Esophagus (tissue), 2 donors: ENCODE results near the gene PIK3R6. TPM values are rescaled to one million over a fixed set of nuclear protein-coding genes. Genes with fewer than 3 reads are reported as not detected.

Experiments used
- H3K27ac ChIP-seq, 2 donors: one replicate each; pipeline ENCODE4 v1.5.1; 2013; ENCODE audit warnings: low read depth in 2 of 2, mild to moderate bottlenecking in 2 of 2, inconsistent platforms in 1 of 2, low read length in 1 of 2, moderate library complexity in 1 of 2
- H3K27me3 ChIP-seq, 2 donors: one replicate each; pipeline ENCODE4 v1.6.1; 2013; ENCODE audit warnings: low read length in 2 of 2, control low read depth in 1 of 2, mild to moderate bottlenecking in 1 of 2; ENCODE audit not compliant: insufficient read depth in 2 of 2, control insufficient read depth in 1 of 2
- H3K36me3 ChIP-seq, 2 donors: one replicate each; pipeline ENCODE4 v1.6.1; 2013; ENCODE audit warnings: low read length in 1 of 2; ENCODE audit not compliant: control insufficient read depth in 2 of 2, insufficient read depth in 2 of 2
- H3K4me1 ChIP-seq, 2 donors: one replicate each; pipeline ENCODE4 v1.6.1; 2013; ENCODE audit warnings: low read length in 1 of 2; ENCODE audit not compliant: control insufficient read depth in 2 of 2, insufficient read depth in 2 of 2
- H3K4me3 ChIP-seq, 2 donors: one replicate each; pipeline ENCODE4 v1.5.1; 2013; ENCODE audit warnings: low read length in 2 of 2, mild to moderate bottlenecking in 2 of 2, low read depth in 1 of 2, moderate library complexity in 1 of 2
- H3K9me3 ChIP-seq, 2 donors: one replicate each; pipeline ENCODE4 v1.6.1; 2013; ENCODE audit warnings: mild to moderate bottlenecking in 2 of 2, low read depth in 1 of 2, low read length in 1 of 2, moderate library complexity in 1 of 2; ENCODE audit not compliant: control insufficient read depth in 2 of 2, insufficient read depth in 1 of 2
- WGBS, 2 donors: extraction: QIAGEN DNeasy Blood & Tissue Kit; methylation state at CpG; one replicate each; pipeline ENCODE4 v1.1.7; 2013; 5-methylcytosine and 5-hydroxymethylcytosine counted together
- polyA plus RNA-seq, 2 donors: library from polyadenylated mRNA; stranded (reverse); fragments of 200-250 nt; gene quantifications; one replicate each; pipeline ENCODE4 v1.2.3, GENCODE V29; 2013
- donor health status: healthy with polysubstance abuse.
- donor health status: Bipolar disorder and iron deficiency.

Gene PIK3R6
- polyA plus RNA-seq, 2 donors: 0.39 to 0.59 TPM

- H3K4me1 ChIP-seq: no peaks in the 10 kb centered on the region
- no peak overlapping the region for H3K4me3 ChIP-seq
- no peak overlapping the region for H3K27ac ChIP-seq
- 45 to 61% methylated on average over 4 of the region's 4 CpGs for WGBS, 2 donors
- no peaks in the 10 kb centered on the region for H3K27me3 ChIP-seq
- H3K36me3 ChIP-seq: peaks cover 0 to 5% of the 10 kb centered on the region in 2 donors
- no peaks in the 10 kb centered on the region for H3K9me3 ChIP-seq
Measured at GRCh38 chr17:8877984-8878383, 10.5 kb upstream of the PIK3R6 start.

- whole genome bisulfite sequencing, 2 donors: 77 to 86% methylated on average over 5 of the region's 5 CpGs
- H3K27me3 ChIP-seq: no peaks in the 10 kb centered on the region
- no peaks in the 10 kb centered on the region for H3K4me1 ChIP-seq
- H3K9me3 ChIP-seq: no peaks in the 10 kb centered on the region
- H3K4me3 ChIP-seq: no peak overlapping the region
- H3K36me3 ChIP-seq: peaks cover 0 to 5% of the 10 kb centered on the region in 2 donors
- no peak overlapping the region for H3K27ac ChIP-seq
Measured at GRCh38 chr17:8875957-8876356, 8.5 kb upstream of the PIK3R6 start.

- Histone ChIP-seq H3K9me3 (no peaks in the 10 kb centered on the region), H3K27me3 (no peaks in the 10 kb centered on the region), H3K4me1 (no peaks in the 10 kb centered on the region), H3K27ac (no peak overlapping the region), H3K36me3 (peaks cover 0 to 3% of the 10 kb centered on the region in 2 donors), H3K4me3 (no peak overlapping the region)
- WGBS, 2 donors: 79 to 84% methylated on average over 12 of the region's 12 CpGs
Measured at GRCh38 chr17:8875436-8875835, 8.0 kb upstream of the PIK3R6 start.

- H3K4me3 ChIP-seq: no peak overlapping the region
- H3K27ac ChIP-seq: no peak overlapping the region
- WGBS, 2 donors: 55 to 60% methylated on average over 19 of the region's 19 CpGs
- no peaks in the 10 kb centered on the region for H3K9me3 ChIP-seq
- no peaks in the 10 kb centered on the region for H3K36me3 ChIP-seq
- H3K27me3 ChIP-seq: no peaks in the 10 kb centered on the region
- no peaks in the 10 kb centered on the region for H3K4me1 ChIP-seq
Measured at GRCh38 chr17:8873801-8874715, 6.6 kb upstream of the PIK3R6 start.

GRCh38 chr17:8872705-8873435, 5.4 kb upstream of the PIK3R6 start:
- Histone ChIP-seq H3K4me1 (no peaks in the 10 kb centered on the region), H3K27ac (no peak overlapping the region), H3K27me3 (no peaks in the 10 kb centered on the region), H3K36me3 (no peaks in the 10 kb centered on the region), H3K9me3 (no peaks in the 10 kb centered on the region), H3K4me3 (no peak overlapping the region)
- 69 to 71% methylated on average over 17 of the region's 17 CpGs for WGBS, 2 donors

- Histone ChIP-seq H3K9me3 (no peaks in the 10 kb centered on the region), H3K36me3 (no peaks in the 10 kb centered on the region), H3K4me3 (no peak overlapping the region), H3K4me1 (no peaks in the 10 kb centered on the region), H3K27me3 (no peaks in the 10 kb centered on the region), H3K27ac (no peak overlapping the region)
- 70 to 78% methylated on average over 7 of the region's 7 CpGs for WGBS, 2 donors
Measured at GRCh38 chr17:8872036-8872704, 4.7 kb upstream of the PIK3R6 start.

- H3K27me3 ChIP-seq: no peaks in the 10 kb centered on the region
Measured at GRCh38 chr17:8871081-8871581, 3.7 kb upstream of the PIK3R6 start.

GRCh38 chr17:8870406-8871040, 3.0 kb upstream of the PIK3R6 start:
- no peaks in the 10 kb centered on the region for H3K27me3 ChIP-seq
- 82 to 86% methylated on average over 13 of the region's 13 CpGs for WGBS, 2 donors

More at GRCh38 chr17:8871081-8871581, 3.7 kb upstream of the PIK3R6 start:
- Histone ChIP-seq H3K36me3 (no peaks in the 10 kb centered on the region), H3K27ac (no peak overlapping the region), H3K4me1 (no peaks in the 10 kb centered on the region), H3K4me3 (no peak overlapping the region), H3K9me3 (no peaks in the 10 kb centered on the region)
- WGBS, 2 donors: 82% methylated on average over 13 of the region's 13 CpGs

More at GRCh38 chr17:8870406-8871040, 3.0 kb upstream of the PIK3R6 start:
- H3K4me1 ChIP-seq: no peaks in the 10 kb centered on the region
- no peaks in the 10 kb centered on the region for H3K36me3 ChIP-seq
- H3K27ac ChIP-seq: no peak overlapping the region
- no peaks in the 10 kb centered on the region for H3K9me3 ChIP-seq
- H3K4me3 ChIP-seq: no peak overlapping the region
